ENCODE measurements around the gene FCGR3A. TPM values are rescaled to one million over a fixed set of nuclear protein-coding genes. Genes with fewer than 3 reads are reported as not detected.

FCGR3A gene
- total and polyA plus RNA-seq, 2 donors (not counting 1 experiment from before 2014, with no cell fraction given), result 1.3 to 3.1 TPM

DNA sequence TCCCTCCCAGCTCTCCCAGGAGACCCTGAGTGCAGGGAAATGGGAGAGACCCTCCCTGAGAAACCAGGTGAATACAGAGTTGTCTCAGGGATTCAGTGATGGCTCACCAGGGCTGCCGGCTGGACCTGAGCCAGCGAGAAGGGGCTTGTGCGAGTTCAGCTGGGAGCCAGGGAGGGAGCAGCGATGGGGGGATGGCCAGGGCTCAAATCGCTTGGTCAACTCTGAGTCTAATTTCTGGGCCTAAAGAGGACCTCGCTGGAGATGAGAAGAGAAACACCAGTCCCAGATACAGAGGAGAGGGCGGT lies 37.9 kb downstream of the FCGR3A start:
- no peak overlapping the region for H3K9ac ChIP-seq (ENCODE audit: low read length)
- H2AFZ ChIP-seq (ENCODE audit: insufficient read depth, low read depth, low read length, poor library complexity, severe bottlenecking), result no peak overlapping the region
- no peaks in the 10 kb centered on the region for H3K79me2 ChIP-seq (ENCODE audit: control insufficient read depth, insufficient read depth, low read length)
- TF ChIP-seq, protein P1, sequence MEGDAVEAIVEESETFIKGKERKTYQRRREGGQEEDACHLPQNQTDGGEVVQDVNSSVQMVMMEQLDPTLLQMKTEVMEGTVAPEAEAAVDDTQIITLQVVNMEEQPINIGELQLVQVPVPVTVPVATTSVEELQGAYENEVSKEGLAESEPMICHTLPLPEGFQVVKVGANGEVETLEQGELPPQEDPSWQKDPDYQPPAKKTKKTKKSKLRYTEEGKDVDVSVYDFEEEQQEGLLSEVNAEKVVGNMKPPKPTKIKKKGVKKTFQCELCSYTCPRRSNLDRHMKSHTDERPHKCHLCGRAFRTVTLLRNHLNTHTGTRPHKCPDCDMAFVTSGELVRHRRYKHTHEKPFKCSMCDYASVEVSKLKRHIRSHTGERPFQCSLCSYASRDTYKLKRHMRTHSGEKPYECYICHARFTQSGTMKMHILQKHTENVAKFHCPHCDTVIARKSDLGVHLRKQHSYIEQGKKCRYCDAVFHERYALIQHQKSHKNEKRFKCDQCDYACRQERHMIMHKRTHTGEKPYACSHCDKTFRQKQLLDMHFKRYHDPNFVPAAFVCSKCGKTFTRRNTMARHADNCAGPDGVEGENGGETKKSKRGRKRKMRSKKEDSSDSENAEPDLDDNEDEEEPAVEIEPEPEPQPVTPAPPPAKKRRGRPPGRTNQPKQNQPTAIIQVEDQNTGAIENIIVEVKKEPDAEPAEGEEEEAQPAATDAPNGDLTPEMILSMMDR (IDR thresholded peaks at IDR 0.05), result no peak
- no peak for TF ChIP-seq EZH2 (IDR thresholded peaks at IDR 0.05; ENCODE audit: borderline replicate concordance, insufficient read depth, low read depth, low read length, poor library complexity, severe bottlenecking)
- ATAC-seq (ENCODE audit: low read depth) (no peak), DNase-seq (no peak)
- no peaks in the 10 kb centered on the region for H4K20me1 ChIP-seq (ENCODE audit: control insufficient read depth, insufficient read depth, low read length, poor library complexity, severe bottlenecking)
- H3K36me3 ChIP-seq (replicated peaks in 1 of 2; ENCODE audit: control extremely low read depth in 1 of 2, control insufficient read depth in 1 of 2, extremely low read depth in 1 of 2, insufficient read depth in 2 of 2, low read length in 1 of 2), result no peaks in the 10 kb centered on the region
- H3K27ac ChIP-seq (ENCODE audit: low read length in 2 of 2), result no peak overlapping the region
- H3K27me3 Mint-ChIP-seq, result no peaks in the 10 kb centered on the region
- H3K4me1 Mint-ChIP-seq, result peaks cover 2% of the 10 kb centered on the region
- peaks cover 0 to 3% (median 0%) of the 10 kb centered on the region in 4 experiments for H3K27me3 ChIP-seq (replicated peaks in 1 of 4; ENCODE audit: control extremely low read depth in 1 of 4, control insufficient read depth in 3 of 4, insufficient read depth in 4 of 4, low read length in 3 of 4)
- ChIA-PET CTCF (no interaction called here), POLR2A (no interaction called here)
- H3K27ac Mint-ChIP-seq, result no peak overlapping the region
- no peak overlapping the region for H3K4me3 ChIP-seq (ENCODE audit: control extremely low read depth in 1 of 5, extremely low read depth in 1 of 5, insufficient read depth in 1 of 5, low read depth in 2 of 5, low read length in 4 of 5)
- H3K9me3 Mint-ChIP-seq (ENCODE audit: insufficient read depth), result no peaks in the 10 kb centered on the region
- H3K4me3 Mint-ChIP-seq, result no peak overlapping the region
- H3K4me1 ChIP-seq (ENCODE audit: control insufficient read depth in 2 of 2, insufficient read depth in 2 of 2, low read length in 2 of 2), result no peaks in the 10 kb centered on the region
- H3K9me3 ChIP-seq (ENCODE audit: control extremely low read depth in 1 of 3, control insufficient read depth in 2 of 3, insufficient read depth in 1 of 3, low read length in 2 of 3), result no peaks in the 10 kb centered on the region
- intact Hi-C loops (cut with micrococcal nuclease), result no loop called here
- WGBS (ENCODE audit: insufficient coverage), result 99% methylated on average over 6 of the region's 7 CpGs
- H3K4me2 ChIP-seq (replicated peaks; ENCODE audit: low read depth, low read length, poor library complexity, severe bottlenecking), result no peak overlapping the region

DNA sequence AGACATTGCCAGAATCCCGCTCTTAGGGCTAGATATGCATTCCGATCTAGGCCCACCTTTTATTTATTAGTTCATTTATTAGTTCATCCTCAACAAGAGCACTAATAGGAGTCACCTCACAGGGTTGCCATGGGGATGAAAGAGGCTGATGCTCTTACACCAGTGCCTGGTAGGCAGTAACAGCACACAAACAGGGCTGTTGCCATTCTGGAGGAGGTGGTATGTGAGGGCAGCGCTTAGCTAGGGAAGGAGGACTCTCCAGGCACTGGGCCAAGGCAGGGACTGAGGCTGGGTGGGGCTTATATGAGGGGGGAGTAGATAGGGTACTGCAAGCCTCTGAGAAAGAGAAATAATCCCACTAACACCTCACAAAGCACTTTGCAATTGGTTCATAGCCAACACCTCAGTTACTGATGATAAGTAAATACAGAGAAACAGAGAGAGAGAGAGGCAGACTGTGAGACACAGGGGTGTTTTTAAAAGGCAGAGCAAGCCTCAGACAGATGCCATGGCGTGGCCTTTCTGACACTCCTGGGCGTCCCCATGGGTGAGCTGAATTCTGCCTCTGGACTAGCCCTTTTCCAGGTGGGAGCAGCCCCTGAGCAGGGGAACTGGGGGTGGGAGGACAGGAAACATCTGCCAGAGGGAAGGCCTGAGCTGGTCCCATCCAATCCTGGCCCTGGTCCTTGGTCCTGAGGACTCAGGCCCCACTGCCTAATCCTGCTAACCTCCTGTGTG lies 38.4 kb downstream of the FCGR3A start:
- no peaks in the 10 kb centered on the region for H4K20me1 ChIP-seq (ENCODE audit: control insufficient read depth, insufficient read depth, low read length, poor library complexity, severe bottlenecking)
- CTCF ChIA-PET, result no interaction called here
- 92% methylated on average over 3 of the region's 5 CpGs for WGBS (ENCODE audit: insufficient coverage)

More for the DNA sequence above, 38.4 kb downstream of the FCGR3A start:
- no peak for DNase-seq
- intact Hi-C loops (cut with micrococcal nuclease), result no loop called here
- Histone ChIP-seq H2AFZ (ENCODE audit: insufficient read depth, low read depth, low read length, poor library complexity, severe bottlenecking) (no peak overlapping the region), H3K36me3 (replicated peaks in 1 of 2; ENCODE audit: control extremely low read depth in 1 of 2, control insufficient read depth in 1 of 2, extremely low read depth in 1 of 2, insufficient read depth in 2 of 2, low read length in 1 of 2) (no peaks in the 10 kb centered on the region), H3K9ac (ENCODE audit: low read length) (no peak overlapping the region), H3K27ac (ENCODE audit: low read length in 2 of 2) (no peak overlapping the region), H3K4me3 (ENCODE audit: control extremely low read depth in 1 of 5, extremely low read depth in 1 of 5, insufficient read depth in 1 of 5, low read depth in 2 of 5, low read length in 4 of 5) (no peak overlapping the region), H3K4me2 (replicated peaks; ENCODE audit: low read depth, low read length, poor library complexity, severe bottlenecking) (no peak overlapping the region), H3K79me2 (ENCODE audit: control insufficient read depth, insufficient read depth, low read length) (no peaks in the 10 kb centered on the region), H3K9me3 (ENCODE audit: control extremely low read depth in 1 of 3, control insufficient read depth in 2 of 3, insufficient read depth in 1 of 3, low read length in 2 of 3) (no peaks in the 10 kb centered on the region), H3K27me3 (replicated peaks in 1 of 4; ENCODE audit: control extremely low read depth in 1 of 4, control insufficient read depth in 3 of 4, insufficient read depth in 4 of 4, low read length in 3 of 4) (peaks cover 0 to 3% (median 0%) of the 10 kb centered on the region in 4 experiments), H3K4me1 (ENCODE audit: control insufficient read depth in 2 of 2, insufficient read depth in 2 of 2, low read length in 2 of 2) (peaks cover 0 to under 1% of the 10 kb centered on the region in 2 donors)
- Mint-ChIP-seq H3K27me3 (no peaks in the 10 kb centered on the region), H3K4me3 (no peak overlapping the region), H3K9me3 (ENCODE audit: insufficient read depth) (no peaks in the 10 kb centered on the region), H3K4me1 (peaks cover 4% of the 10 kb centered on the region), H3K27ac (no peak overlapping the region)
- POLR2A ChIA-PET, result no interaction called here
- TF ChIP-seq, protein P1 (IDR thresholded peaks at IDR 0.05), result no peak
- ATAC-seq (ENCODE audit: low read depth), result no peak

All from B cell (primary cell).